Measurements from ENCODE around the gene ALAS1.

Gene ALAS1

GRCh38 chr3:52190294-52191074 is 7.5 kb upstream of the ALAS1 start:
- Histone ChIP-seq H3K9ac (ENCODE audit: low read depth, low read length) (no peak overlapping the region), H3K27ac (ENCODE audit: low read depth, low read length) (no peak overlapping the region), H3K36me3 (ENCODE audit: insufficient read depth, low read length) (no peaks in the 10 kb centered on the region), H3K4me1 (ENCODE audit: insufficient read depth, low read length) (no peaks in the 10 kb centered on the region), H3K27me3 (ENCODE audit: insufficient read depth, low read length) (no peaks in the 10 kb centered on the region), H3K4me3 (ENCODE audit: low read length) (no peak overlapping the region), H3K9me3 (ENCODE audit: insufficient read depth, low read depth, low read length) (no peaks in the 10 kb centered on the region)
- WGBS = 90% methylated on average over 9 of the region's 9 CpGs

- no peaks in the 10 kb centered on the region for H3K36me3 ChIP-seq (ENCODE audit: insufficient read depth, low read length)
- whole genome bisulfite sequencing = 92% methylated on average over 4 of the region's 4 CpGs
- no peak overlapping the region for H3K9ac ChIP-seq (ENCODE audit: low read depth, low read length)
- no peak overlapping the region for H3K4me3 ChIP-seq (ENCODE audit: low read length)
- no peaks in the 10 kb centered on the region for H3K4me1 ChIP-seq (ENCODE audit: insufficient read depth, low read length)
- no peaks in the 10 kb centered on the region for H3K9me3 ChIP-seq (ENCODE audit: insufficient read depth, low read depth, low read length)
- no peak overlapping the region for H3K27ac ChIP-seq (ENCODE audit: low read depth, low read length)
- H3K27me3 ChIP-seq (ENCODE audit: insufficient read depth, low read length) = no peaks in the 10 kb centered on the region
Measured at GRCh38 chr3:52191663-52192062, 6.3 kb upstream of the ALAS1 start.

GRCh38 chr3:52193065-52193464 is 4.9 kb upstream of the ALAS1 start:
- H3K27me3 ChIP-seq (ENCODE audit: insufficient read depth, low read length) = no peaks in the 10 kb centered on the region
- no peaks in the 10 kb centered on the region for H3K36me3 ChIP-seq (ENCODE audit: insufficient read depth, low read length)
- no peak overlapping the region for H3K27ac ChIP-seq (ENCODE audit: low read depth, low read length)
- WGBS = 93% methylated on average over 18 of the region's 18 CpGs
- H3K4me1 ChIP-seq (ENCODE audit: insufficient read depth, low read length) = peaks cover 6% of the 10 kb centered on the region; the same call in 1 of the 2 replicates
- H3K4me3 ChIP-seq (ENCODE audit: low read length) = no peak overlapping the region
- H3K9ac ChIP-seq (ENCODE audit: low read depth, low read length) = no peak overlapping the region
- no peaks in the 10 kb centered on the region for H3K9me3 ChIP-seq (ENCODE audit: insufficient read depth, low read depth, low read length)

GRCh38 chr3:52194485-52195290 is 3.3 kb upstream of the ALAS1 start:
- no peaks in the 10 kb centered on the region for H3K27me3 ChIP-seq (ENCODE audit: insufficient read depth, low read length)
- no peaks in the 10 kb centered on the region for H3K9me3 ChIP-seq (ENCODE audit: insufficient read depth, low read depth, low read length)
- peaks cover 6% of the 10 kb centered on the region; the same call in 1 of the 2 replicates for H3K4me1 ChIP-seq (ENCODE audit: insufficient read depth, low read length)
- peaks cover 6% of the 10 kb centered on the region for H3K36me3 ChIP-seq (ENCODE audit: insufficient read depth, low read length)
- H3K27ac ChIP-seq (ENCODE audit: low read depth, low read length) = no peak overlapping the region
- no peak overlapping the region for H3K9ac ChIP-seq (ENCODE audit: low read depth, low read length)
- 89% methylated on average over 11 of the region's 14 CpGs for WGBS
- no peak overlapping the region for H3K4me3 ChIP-seq (ENCODE audit: low read length)

GRCh38 chr3:52195291-52195597 is 2.7 kb upstream of the ALAS1 start:
- Histone ChIP-seq H3K27ac (ENCODE audit: low read depth, low read length) (no peak overlapping the region), H3K4me3 (ENCODE audit: low read length) (no peak overlapping the region), H3K9me3 (ENCODE audit: insufficient read depth, low read depth, low read length) (no peaks in the 10 kb centered on the region), H3K36me3 (ENCODE audit: insufficient read depth, low read length) (peaks cover 11% of the 10 kb centered on the region), H3K9ac (ENCODE audit: low read depth, low read length) (no peak overlapping the region), H3K27me3 (ENCODE audit: insufficient read depth, low read length) (no peaks in the 10 kb centered on the region), H3K4me1 (ENCODE audit: insufficient read depth, low read length) (peaks cover 6% of the 10 kb centered on the region; the same call in 1 of the 2 replicates)
- 87% methylated on average over 3 of the region's 3 CpGs for WGBS

GRCh38 chr3:52195823-52196331 is 2.1 kb upstream of the ALAS1 start:
- Histone ChIP-seq H3K36me3 (ENCODE audit: insufficient read depth, low read length) (peaks cover 17% of the 10 kb centered on the region), H3K4me1 (ENCODE audit: insufficient read depth, low read length) (peaks cover 6% of the 10 kb centered on the region; the same call in 1 of the 2 replicates), H3K4me3 (ENCODE audit: low read length) (no peak overlapping the region), H3K9me3 (ENCODE audit: insufficient read depth, low read depth, low read length) (no peaks in the 10 kb centered on the region), H3K27me3 (ENCODE audit: insufficient read depth, low read length) (no peaks in the 10 kb centered on the region), H3K9ac (ENCODE audit: low read depth, low read length) (no peak overlapping the region), H3K27ac (ENCODE audit: low read depth, low read length) (no peak overlapping the region)
- WGBS = 89% methylated on average over 10 of the region's 10 CpGs

- no peaks in the 10 kb centered on the region for H3K9me3 ChIP-seq (ENCODE audit: insufficient read depth, low read depth, low read length)
- no peak overlapping the region for H3K4me3 ChIP-seq (ENCODE audit: low read length)
- H3K36me3 ChIP-seq (ENCODE audit: insufficient read depth, low read length) = peaks cover 28% of the 10 kb centered on the region
- H3K9ac ChIP-seq (ENCODE audit: low read depth, low read length) = no peak overlapping the region
- H3K27me3 ChIP-seq (ENCODE audit: insufficient read depth, low read length) = no peaks in the 10 kb centered on the region
- peaks cover 6% of the 10 kb centered on the region; the same call in 1 of the 2 replicates for H3K4me1 ChIP-seq (ENCODE audit: insufficient read depth, low read length)
- no peak overlapping the region for H3K27ac ChIP-seq (ENCODE audit: low read depth, low read length)
- WGBS = 93% methylated on average over 3 of the region's 3 CpGs
Measured at GRCh38 chr3:52196977-52197376, 983 bp upstream of the ALAS1 start.

- WGBS = 60% methylated on average over 10 of the region's 10 CpGs
- Histone ChIP-seq H3K36me3 (ENCODE audit: insufficient read depth, low read length) (peaks cover 32% of the 10 kb centered on the region), H3K27ac (ENCODE audit: low read depth, low read length) (peak overlapping the region; percentile 45), H3K9me3 (ENCODE audit: insufficient read depth, low read depth, low read length) (no peaks in the 10 kb centered on the region), H3K4me3 (ENCODE audit: low read length) (peak overlapping the region; percentile 85), H3K4me1 (ENCODE audit: insufficient read depth, low read length) (peaks cover 6% of the 10 kb centered on the region; the same call in 1 of the 2 replicates), H3K27me3 (ENCODE audit: insufficient read depth, low read length) (no peaks in the 10 kb centered on the region), H3K9ac (ENCODE audit: low read depth, low read length) (peak overlapping the region; percentile 17)
Measured at GRCh38 chr3:52197499-52197841, 490 bp upstream of the ALAS1 start.

- H3K9ac ChIP-seq (ENCODE audit: low read depth, low read length) = peak overlapping the region; percentile 76
- WGBS = 63% methylated on average over 14 of the region's 14 CpGs
- H3K4me3 ChIP-seq (ENCODE audit: low read length) = peak overlapping the region; percentile 85
- peaks cover 6% of the 10 kb centered on the region; the same call in 1 of the 2 replicates for H3K4me1 ChIP-seq (ENCODE audit: insufficient read depth, low read length)
- no peak overlapping the region for H3K27ac ChIP-seq (ENCODE audit: low read depth, low read length)
- H3K9me3 ChIP-seq (ENCODE audit: insufficient read depth, low read depth, low read length) = no peaks in the 10 kb centered on the region
- H3K27me3 ChIP-seq (ENCODE audit: insufficient read depth, low read length) = no peaks in the 10 kb centered on the region
- peaks cover 47% of the 10 kb centered on the region for H3K36me3 ChIP-seq (ENCODE audit: insufficient read depth, low read length)
Measured at GRCh38 chr3:52198643-52199608, 966 bp downstream of the ALAS1 start.

GRCh38 chr3:52200981-52201679 is 3.2 kb downstream of the ALAS1 start:
- 97% methylated on average over 5 of the region's 5 CpGs for WGBS
- no peaks in the 10 kb centered on the region for H3K27me3 ChIP-seq (ENCODE audit: insufficient read depth, low read length)
- peaks cover 6% of the 10 kb centered on the region; the same call in 1 of the 2 replicates for H3K4me1 ChIP-seq (ENCODE audit: insufficient read depth, low read length)
- peaks cover 69% of the 10 kb centered on the region for H3K36me3 ChIP-seq (ENCODE audit: insufficient read depth, low read length)
- H3K9me3 ChIP-seq (ENCODE audit: insufficient read depth, low read depth, low read length) = no peaks in the 10 kb centered on the region
- H3K27ac ChIP-seq (ENCODE audit: low read depth, low read length) = no peak overlapping the region
- H3K4me3 ChIP-seq (ENCODE audit: low read length) = no peak overlapping the region
- H3K9ac ChIP-seq (ENCODE audit: low read depth, low read length) = no peak overlapping the region

All from HUES64 (cell line).